Measurements from ENCODE around the gene SKAP2.

The SKAP2 gene

GRCh38 chr7:26684447-26684846 lies 179.9 kb downstream of the SKAP2 start:
- no peaks in the 10 kb centered on the region for H3K27me3 ChIP-seq
- H3K36me3 ChIP-seq, result peaks cover 22% of the 10 kb centered on the region
- H3K27ac ChIP-seq, result no peak overlapping the region
- peaks cover 0 to 13% of the 10 kb centered on the region in 2 experiments for H3K4me1 ChIP-seq (ENCODE audit: control insufficient read depth in 1 of 2, insufficient read depth in 1 of 2, low read depth in 1 of 2, low read length in 1 of 2)
- H3K9me3 ChIP-seq, result no peaks in the 10 kb centered on the region
- TF ChIP-seq, protein P1, sequence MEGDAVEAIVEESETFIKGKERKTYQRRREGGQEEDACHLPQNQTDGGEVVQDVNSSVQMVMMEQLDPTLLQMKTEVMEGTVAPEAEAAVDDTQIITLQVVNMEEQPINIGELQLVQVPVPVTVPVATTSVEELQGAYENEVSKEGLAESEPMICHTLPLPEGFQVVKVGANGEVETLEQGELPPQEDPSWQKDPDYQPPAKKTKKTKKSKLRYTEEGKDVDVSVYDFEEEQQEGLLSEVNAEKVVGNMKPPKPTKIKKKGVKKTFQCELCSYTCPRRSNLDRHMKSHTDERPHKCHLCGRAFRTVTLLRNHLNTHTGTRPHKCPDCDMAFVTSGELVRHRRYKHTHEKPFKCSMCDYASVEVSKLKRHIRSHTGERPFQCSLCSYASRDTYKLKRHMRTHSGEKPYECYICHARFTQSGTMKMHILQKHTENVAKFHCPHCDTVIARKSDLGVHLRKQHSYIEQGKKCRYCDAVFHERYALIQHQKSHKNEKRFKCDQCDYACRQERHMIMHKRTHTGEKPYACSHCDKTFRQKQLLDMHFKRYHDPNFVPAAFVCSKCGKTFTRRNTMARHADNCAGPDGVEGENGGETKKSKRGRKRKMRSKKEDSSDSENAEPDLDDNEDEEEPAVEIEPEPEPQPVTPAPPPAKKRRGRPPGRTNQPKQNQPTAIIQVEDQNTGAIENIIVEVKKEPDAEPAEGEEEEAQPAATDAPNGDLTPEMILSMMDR (IDR thresholded peaks at IDR 0.05), result no peak
- H3K4me3 ChIP-seq (ENCODE audit: low read depth in 1 of 2, low read length in 1 of 2), result no peak overlapping the region

DNA sequence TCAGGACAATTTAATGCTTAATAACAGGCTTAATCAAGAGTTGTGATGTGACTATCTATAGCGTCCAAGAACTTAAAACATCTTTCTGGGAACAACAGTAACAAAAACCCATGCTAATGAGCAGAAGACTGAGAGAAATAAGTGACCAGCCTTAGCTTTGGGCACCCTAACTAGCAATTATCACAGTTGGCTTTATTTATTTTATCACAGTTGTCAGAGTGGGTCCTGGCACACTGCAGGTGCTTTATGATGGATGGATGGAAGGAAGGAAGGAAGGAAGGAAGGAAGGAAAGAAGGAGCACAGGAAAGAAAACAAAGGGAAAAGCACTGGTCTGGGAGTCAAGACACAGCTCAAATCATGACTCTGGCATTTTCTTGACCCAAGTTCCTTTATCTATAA lies 181.1 kb downstream of the SKAP2 start:
- TF ChIP-seq, protein P1 (IDR thresholded peaks at IDR 0.05), result no peak
- no peaks in the 10 kb centered on the region for H3K27me3 ChIP-seq
- peaks cover 0 to 2% of the 10 kb centered on the region in 2 experiments for H3K4me1 ChIP-seq (ENCODE audit: control insufficient read depth in 1 of 2, insufficient read depth in 1 of 2, low read depth in 1 of 2, low read length in 1 of 2)
- H3K4me3 ChIP-seq (ENCODE audit: low read depth in 1 of 2, low read length in 1 of 2), result no peak overlapping the region
- H3K36me3 ChIP-seq, result peaks cover 19% of the 10 kb centered on the region
- no peak overlapping the region for H3K27ac ChIP-seq
- H3K9me3 ChIP-seq, result no peaks in the 10 kb centered on the region

DNA sequence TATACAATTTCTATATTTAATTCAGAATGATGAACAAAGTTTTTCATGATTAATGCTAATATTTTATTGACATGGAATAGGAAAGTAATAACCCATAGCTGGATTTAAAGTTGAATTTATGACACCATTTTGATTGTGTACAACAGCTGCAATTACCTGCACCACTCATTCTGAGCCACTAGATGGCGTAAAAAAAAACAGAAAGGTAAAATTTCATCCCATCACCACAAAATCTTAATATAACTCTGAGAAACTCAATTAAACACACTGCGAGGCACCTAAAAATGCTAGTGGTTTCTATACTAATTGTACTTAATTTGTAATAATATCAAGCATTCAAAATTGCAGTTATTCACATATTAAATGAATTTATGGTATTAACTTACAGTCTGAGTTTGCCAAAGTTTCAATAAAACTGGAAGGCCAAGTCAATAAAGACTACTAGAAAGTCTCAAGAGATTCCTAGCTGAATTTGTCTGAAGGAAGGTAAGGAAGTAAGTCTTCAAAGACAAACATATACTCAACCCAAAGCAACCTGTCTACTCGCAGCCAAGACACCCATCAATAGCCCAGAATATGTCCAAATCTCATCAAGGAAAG lies 182.5 kb downstream of the SKAP2 start:
- H3K9me3 ChIP-seq, result no peaks in the 10 kb centered on the region
- no peaks in the 10 kb centered on the region for H3K27me3 ChIP-seq
- H3K4me1 ChIP-seq (ENCODE audit: control insufficient read depth in 1 of 2, insufficient read depth in 1 of 2, low read depth in 1 of 2, low read length in 1 of 2), result no peaks in the 10 kb centered on the region
- H3K4me3 ChIP-seq (ENCODE audit: low read depth in 1 of 2, low read length in 1 of 2), result no peak overlapping the region
- H3K36me3 ChIP-seq, result peaks cover 19% of the 10 kb centered on the region
- H3K27ac ChIP-seq, result no peak overlapping the region
- TF ChIP-seq, protein P1 (IDR thresholded peaks at IDR 0.05), result peak; percentile 73

DNA sequence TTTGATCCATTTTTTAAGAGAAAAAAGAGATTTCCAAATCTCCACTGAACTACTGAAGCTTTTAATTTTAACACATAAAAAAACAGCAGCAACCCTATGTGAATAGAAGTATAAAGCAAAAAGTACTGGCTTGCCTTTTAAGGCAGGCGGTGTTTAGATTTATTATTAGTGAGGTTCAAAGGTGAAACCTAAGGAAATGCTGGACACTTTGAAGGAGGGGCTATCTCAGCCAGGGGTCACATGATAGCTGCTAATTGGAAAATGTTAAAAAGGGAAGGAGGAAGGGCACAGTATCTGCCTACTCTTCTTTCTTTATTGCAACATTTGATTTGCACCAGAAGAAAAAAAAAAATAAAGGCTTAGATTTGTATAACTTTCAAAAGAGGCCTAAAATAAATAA lies 183.8 kb downstream of the SKAP2 start:
- Histone ChIP-seq H3K9me3 (no peaks in the 10 kb centered on the region), H3K27me3 (no peaks in the 10 kb centered on the region), H3K36me3 (peaks cover 24% of the 10 kb centered on the region), H3K27ac (no peak overlapping the region), H3K4me3 (ENCODE audit: low read depth in 1 of 2, low read length in 1 of 2) (no peak overlapping the region), H3K4me1 (ENCODE audit: control insufficient read depth in 1 of 2, insufficient read depth in 1 of 2, low read depth in 1 of 2, low read length in 1 of 2) (no peaks in the 10 kb centered on the region)
- TF ChIP-seq, protein P1 (IDR thresholded peaks at IDR 0.05), result no peak

DNA sequence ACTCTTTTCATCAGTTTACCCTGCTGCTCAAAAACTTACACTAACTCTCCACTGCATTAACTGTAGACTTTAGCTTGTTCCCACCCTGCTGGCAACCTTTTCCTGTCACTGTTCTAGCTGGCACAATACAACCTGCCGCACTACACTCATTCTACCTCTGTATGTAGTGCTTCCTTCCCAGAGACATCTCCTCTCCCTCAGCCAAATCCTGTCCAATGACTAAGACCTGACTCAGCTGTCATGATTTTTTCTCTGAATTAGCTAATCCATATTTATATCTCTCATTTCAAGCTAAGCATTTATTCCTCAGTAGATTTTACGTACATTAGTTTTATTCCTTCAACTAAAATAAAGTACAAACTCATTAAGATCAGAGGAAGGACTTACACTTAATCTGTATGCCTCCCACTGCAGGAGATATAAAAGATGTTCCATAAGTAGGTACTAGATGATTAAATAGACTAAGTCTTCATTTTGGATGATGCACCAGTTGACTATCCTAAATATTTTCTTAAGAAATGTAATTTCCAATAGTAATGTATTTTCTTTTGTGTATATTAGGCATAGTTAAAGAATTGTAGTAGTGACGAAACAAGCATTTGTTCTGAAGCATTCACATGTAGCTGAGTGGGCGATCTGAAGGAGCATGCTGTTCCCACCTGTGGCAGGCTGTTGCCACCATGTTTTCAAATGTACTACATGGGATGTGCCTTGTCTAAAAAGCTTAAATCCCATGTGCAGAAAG lies 189.1 kb downstream of the SKAP2 start:
- Histone ChIP-seq H3K9me3 (no peaks in the 10 kb centered on the region), H3K27me3 (no peaks in the 10 kb centered on the region), H3K36me3 (peaks cover 15% of the 10 kb centered on the region), H3K4me3 (ENCODE audit: low read depth in 1 of 2, low read length in 1 of 2) (no peak overlapping the region), H3K27ac (no peak overlapping the region), H3K4me1 (ENCODE audit: control insufficient read depth in 1 of 2, insufficient read depth in 1 of 2, low read depth in 1 of 2, low read length in 1 of 2) (peaks cover 0 to 4% of the 10 kb centered on the region in 2 experiments)
- TF ChIP-seq, protein P1 (IDR thresholded peaks at IDR 0.05), result no peak
